DND-41 (cell line): ENCODE results near the gene PRR5L.

Source experiments
- CTCF ChIP-seq: IDR thresholded peaks from 2 replicates; pipeline ENCODE4 v1.5.1; 2012; ENCODE audit warnings: borderline replicate concordance, low read length, moderate library complexity, mild to moderate bottlenecking; ENCODE audit not compliant: poor library complexity, severe bottlenecking; ENCODE audit errors: extremely low read depth
- EZH2 ChIP-seq: IDR thresholded peaks from 3 replicates; pipeline ENCODE4 v1.6.1; 2012; ENCODE audit warnings: borderline replicate concordance, low read depth, mild to moderate bottlenecking, moderate library complexity, low read length, inconsistent platforms; ENCODE audit not compliant: severe bottlenecking

GRCh38 chr11:36292311-36292722 is 3.8 kb upstream of the PRR5L start:
- TF ChIP-seq CTCF = peak; percentile 67
- TF ChIP-seq EZH2 = no peak
